ENCODE data around the gene ADAM22. TPM values are rescaled to one million over a fixed set of nuclear protein-coding genes. Genes with fewer than 3 reads are reported as not detected.

ADAM22 gene
- total and polyA plus RNA-seq, 2 of the 4 experiments (the other 2 are of a cell fraction), result 0.03 to 0.18 TPM

DNA sequence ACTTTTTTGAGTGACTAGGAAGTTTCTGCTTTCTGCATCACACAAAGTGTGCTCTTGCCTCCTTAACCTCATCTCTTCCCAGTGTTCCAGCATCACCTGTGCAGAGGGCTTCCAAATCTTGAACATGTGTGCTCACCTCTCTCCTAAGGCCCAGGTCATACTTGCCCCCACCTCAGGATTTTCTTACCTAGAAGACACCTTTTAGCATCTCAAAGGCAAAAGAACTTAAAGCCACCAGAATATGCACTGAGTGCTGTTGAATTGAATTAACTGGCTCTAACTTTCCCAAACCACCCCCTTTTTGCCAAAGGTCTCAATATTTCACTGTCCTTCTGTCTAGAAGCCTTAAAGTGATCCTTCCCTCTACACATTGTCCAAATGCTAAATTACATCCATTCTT lies 219.3 kb downstream of the ADAM22 start:
- H2BK120ac ChIP-seq (ENCODE audit: low read depth, low read length), result no peak overlapping the region
- no peak overlapping the region for H2BK20ac ChIP-seq (ENCODE audit: low read depth, low read length)
- in situ Hi-C loops (cut with MboI; ENCODE audit: low sequenced_read_pairs), result no loop called here
- no peak overlapping the region for H4K8ac ChIP-seq (ENCODE audit: low read depth in 2 of 2, low read length in 2 of 2)
- H4K20me1 ChIP-seq (ENCODE audit: insufficient read depth, low read length), result no peaks in the 10 kb centered on the region
- TF ChIP-seq RCOR1 (IDR thresholded peaks at IDR 0.05; ENCODE audit: insufficient replicate concordance, low read length) (no peak), MAZ (IDR thresholded peaks at IDR 0.05; ENCODE audit: borderline replicate concordance, low read depth, low read length) (no peak), RFX5 (IDR thresholded peaks at IDR 0.05; ENCODE audit: low read depth, low read length) (no peak), CHD1 (IDR thresholded peaks at IDR 0.05; ENCODE audit: low read depth, low read length) (no peak), FOS (IDR thresholded peaks at IDR 0.05; ENCODE audit: low read depth, low read length) (no peak), MAFK (IDR thresholded peaks at IDR 0.05; ENCODE audit: low read depth, low read length) (no peak), BHLHE40 (IDR thresholded peaks at IDR 0.05; ENCODE audit: low read depth, low read length) (no peak), POLR2A (IDR thresholded peaks at IDR 0.05; ENCODE audit: low read depth, low read length) (no peak), NFE2L2 (IDR thresholded peaks at IDR 0.05; ENCODE audit: low read depth, low read length) (no peak), RAD21 (IDR thresholded peaks at IDR 0.05; ENCODE audit: low read length) (no peak), CEBPB (IDR thresholded peaks at IDR 0.05; ENCODE audit: low read depth, low read length) (no peak), SMC3 (IDR thresholded peaks at IDR 0.05; ENCODE audit: low read depth, low read length) (no peak), MXI1 (IDR thresholded peaks at IDR 0.05; ENCODE audit: borderline replicate concordance, low read depth, low read length) (no peak)
- TF ChIP-seq, protein P1, sequence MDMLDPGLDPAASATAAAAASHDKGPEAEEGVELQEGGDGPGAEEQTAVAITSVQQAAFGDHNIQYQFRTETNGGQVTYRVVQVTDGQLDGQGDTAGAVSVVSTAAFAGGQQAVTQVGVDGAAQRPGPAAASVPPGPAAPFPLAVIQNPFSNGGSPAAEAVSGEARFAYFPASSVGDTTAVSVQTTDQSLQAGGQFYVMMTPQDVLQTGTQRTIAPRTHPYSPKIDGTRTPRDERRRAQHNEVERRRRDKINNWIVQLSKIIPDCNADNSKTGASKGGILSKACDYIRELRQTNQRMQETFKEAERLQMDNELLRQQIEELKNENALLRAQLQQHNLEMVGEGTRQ (IDR thresholded peaks at IDR 0.05; ENCODE audit: low read depth, low read length), result no peak
- TF ChIP-seq, protein P2, sequence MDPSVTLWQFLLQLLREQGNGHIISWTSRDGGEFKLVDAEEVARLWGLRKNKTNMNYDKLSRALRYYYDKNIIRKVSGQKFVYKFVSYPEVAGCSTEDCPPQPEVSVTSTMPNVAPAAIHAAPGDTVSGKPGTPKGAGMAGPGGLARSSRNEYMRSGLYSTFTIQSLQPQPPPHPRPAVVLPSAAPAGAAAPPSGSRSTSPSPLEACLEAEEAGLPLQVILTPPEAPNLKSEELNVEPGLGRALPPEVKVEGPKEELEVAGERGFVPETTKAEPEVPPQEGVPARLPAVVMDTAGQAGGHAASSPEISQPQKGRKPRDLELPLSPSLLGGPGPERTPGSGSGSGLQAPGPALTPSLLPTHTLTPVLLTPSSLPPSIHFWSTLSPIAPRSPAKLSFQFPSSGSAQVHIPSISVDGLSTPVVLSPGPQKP (IDR thresholded peaks at IDR 0.05; ENCODE audit: borderline replicate concordance, low read depth, low read length), result no peak
- TF ChIP-seq, protein P3, sequence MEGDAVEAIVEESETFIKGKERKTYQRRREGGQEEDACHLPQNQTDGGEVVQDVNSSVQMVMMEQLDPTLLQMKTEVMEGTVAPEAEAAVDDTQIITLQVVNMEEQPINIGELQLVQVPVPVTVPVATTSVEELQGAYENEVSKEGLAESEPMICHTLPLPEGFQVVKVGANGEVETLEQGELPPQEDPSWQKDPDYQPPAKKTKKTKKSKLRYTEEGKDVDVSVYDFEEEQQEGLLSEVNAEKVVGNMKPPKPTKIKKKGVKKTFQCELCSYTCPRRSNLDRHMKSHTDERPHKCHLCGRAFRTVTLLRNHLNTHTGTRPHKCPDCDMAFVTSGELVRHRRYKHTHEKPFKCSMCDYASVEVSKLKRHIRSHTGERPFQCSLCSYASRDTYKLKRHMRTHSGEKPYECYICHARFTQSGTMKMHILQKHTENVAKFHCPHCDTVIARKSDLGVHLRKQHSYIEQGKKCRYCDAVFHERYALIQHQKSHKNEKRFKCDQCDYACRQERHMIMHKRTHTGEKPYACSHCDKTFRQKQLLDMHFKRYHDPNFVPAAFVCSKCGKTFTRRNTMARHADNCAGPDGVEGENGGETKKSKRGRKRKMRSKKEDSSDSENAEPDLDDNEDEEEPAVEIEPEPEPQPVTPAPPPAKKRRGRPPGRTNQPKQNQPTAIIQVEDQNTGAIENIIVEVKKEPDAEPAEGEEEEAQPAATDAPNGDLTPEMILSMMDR (conservative IDR thresholded peaks at IDR 0.05; ENCODE audit: low read depth, low read length), result no peak
- H3K79me1 ChIP-seq (ENCODE audit: low read depth in 1 of 2, low read length in 2 of 2), result no peaks in the 10 kb centered on the region
- H3K9ac ChIP-seq (ENCODE audit: low read depth, low read length), result no peak overlapping the region
- H3K27ac ChIP-seq (ENCODE audit: insufficient read depth, low read length), result no peak overlapping the region
- H3K18ac ChIP-seq (ENCODE audit: low read depth, low read length), result no peak overlapping the region
- dilution Hi-C loops (cut with HindIII; ENCODE audit: low sequenced_read_pairs, unreplicated experiment), result no loop called here
- no TSS peak for BruUV-seq (replicated peaks)
- H4K5ac ChIP-seq (ENCODE audit: low read depth, low read length), result no peak overlapping the region
- CTCF ChIA-PET, result no interaction called here
- no peaks in the 10 kb centered on the region for H3K9me1 ChIP-seq (ENCODE audit: insufficient read depth, low read length)
- H2BK15ac ChIP-seq (ENCODE audit: low read depth, low read length), result no peak overlapping the region
- no peak overlapping the region for H4K91ac ChIP-seq (ENCODE audit: insufficient read depth, low read depth, low read length)
- H3K4me1 ChIP-seq (ENCODE audit: control insufficient read depth, insufficient read depth, low read length), result no peaks in the 10 kb centered on the region
- intact Hi-C loops (cut with micrococcal nuclease), result loop anchor here (10.0 kb wide), 1 partner anchor 59 kb away; no protein-coding TSS in a partner anchor
- no peak overlapping the region for H3K4ac ChIP-seq (ENCODE audit: low read depth, low read length)
- H3K27me3 ChIP-seq (ENCODE audit: control insufficient read depth, insufficient read depth, low read length), result no peaks in the 10 kb centered on the region
- H3K4me3 ChIP-seq (ENCODE audit: insufficient read depth, low read depth, low read length), result no peak overlapping the region
- no peak overlapping the region for H3K14ac ChIP-seq (replicated peaks; ENCODE audit: low read depth, low read length)
- H2AK9ac ChIP-seq (replicated peaks; ENCODE audit: low read depth, low read length, poor library complexity), result no peak overlapping the region
- H3K36me3 ChIP-seq (ENCODE audit: control insufficient read depth, insufficient read depth, low read length), result no peaks in the 10 kb centered on the region
- H3K4me2 ChIP-seq (ENCODE audit: low read depth, low read length), result no peak overlapping the region
- H3K23ac ChIP-seq (ENCODE audit: low read depth, low read length), result no peak overlapping the region
- ATAC-seq (ENCODE audit: low read depth) (no peak), DNase-seq (no peak)
- no peak overlapping the region for H2AK5ac ChIP-seq (ENCODE audit: low read depth, low read length)
- POLR2A ChIA-PET (ENCODE audit: unreplicated experiment), result no interaction called here
- H3K9me3 ChIP-seq (ENCODE audit: control insufficient read depth, insufficient read depth, low read length), result no peaks in the 10 kb centered on the region
- H2BK5ac ChIP-seq (ENCODE audit: low read depth, low read length, poor library complexity, severe bottlenecking), result no peak overlapping the region
- H2AFZ ChIP-seq (replicated peaks; ENCODE audit: low read length, poor library complexity), result no peak overlapping the region
- no peak overlapping the region for H3K56ac ChIP-seq (ENCODE audit: extremely low read depth, insufficient read depth, low read length)

Data from IMR-90 (cell line).